ENCODE data around the gene IFNA8. TPM values are rescaled to one million over a fixed set of nuclear protein-coding genes. Genes with fewer than 3 reads are reported as not detected.

IFNA8 gene
- not detected in 2 replicates for polyA plus RNA-seq

DNA sequence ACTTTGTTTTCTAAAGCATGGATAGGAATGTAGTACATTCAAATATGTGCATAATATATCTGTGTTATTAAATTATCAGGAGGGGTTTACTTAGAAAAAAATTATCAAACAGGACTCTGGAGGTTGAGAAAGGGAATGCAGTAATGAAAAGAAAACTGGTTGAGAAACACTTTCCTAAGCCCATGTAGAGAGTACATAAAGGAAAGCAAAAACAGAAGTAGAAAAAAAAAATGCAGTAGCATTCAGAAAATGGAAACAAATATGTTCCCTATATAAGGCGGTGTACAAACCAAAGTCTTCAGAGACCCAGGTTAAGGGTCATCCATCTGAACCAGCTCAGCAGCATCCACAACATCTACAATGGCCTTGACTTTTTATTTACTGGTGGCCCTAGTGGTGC, at the start of gene IFNA8:
IFNA8 (plus strand) TSS at position 301 of the 400 bp plus-strand sequence; CDS start at position 361, 60 bp downstream.

DNA sequence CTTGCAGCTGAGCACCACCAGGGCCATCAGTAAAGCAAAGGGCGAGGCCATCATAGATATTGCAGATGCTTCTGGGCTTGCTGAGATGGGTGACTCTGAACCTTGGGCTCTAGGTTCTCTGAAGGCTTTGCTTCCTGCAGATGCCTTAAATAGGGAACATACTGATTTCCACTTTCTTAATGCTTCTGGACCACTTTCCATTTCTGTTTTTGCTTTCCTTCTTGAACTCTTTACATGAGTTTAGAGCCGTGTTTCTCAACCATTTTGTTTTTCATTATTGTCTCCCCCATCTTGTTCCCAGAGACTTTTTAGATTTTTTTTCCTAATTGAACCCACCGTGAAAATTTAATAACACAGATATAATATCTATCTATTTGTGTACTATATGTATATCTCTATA, 41.0 kb upstream of the IFNA8 start, which contains the start of gene IFNA13:
IFNA13 (minus strand) TSS at position 101 of the 400 bp plus-strand sequence; CDS start at position 54, 47 bp downstream.

DNA sequence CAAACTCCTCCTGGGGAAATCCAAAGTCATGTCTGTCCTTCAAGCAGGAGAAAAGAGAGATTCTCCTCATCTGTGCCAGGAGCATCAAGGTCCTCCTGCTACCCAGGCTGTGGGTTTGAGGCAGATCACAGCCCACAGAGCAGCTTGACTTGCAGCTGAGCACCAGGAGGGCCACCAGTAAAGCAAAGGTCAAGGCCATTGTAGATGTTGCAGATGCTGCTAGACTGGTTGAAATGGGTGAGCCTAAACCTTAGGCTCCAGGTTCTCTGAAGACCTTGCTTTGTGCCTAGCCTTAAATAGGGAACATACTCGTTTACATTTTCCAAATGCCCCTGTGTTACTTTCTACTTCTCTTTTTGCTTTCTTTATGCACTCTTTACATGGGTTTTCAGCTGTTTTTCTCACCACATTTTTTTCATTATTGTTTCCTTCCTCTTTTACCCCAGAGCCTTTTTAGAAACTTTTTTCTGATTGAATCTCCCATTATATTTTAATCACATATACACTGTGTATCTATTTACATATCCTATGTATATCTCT, 23.7 kb upstream of the IFNA8 start, which contains the start of gene IFNA2:
IFNA2 (minus strand) TSS at position 268 of the 540 bp plus-strand sequence; CDS start at position 199, 69 bp downstream.

DNA sequence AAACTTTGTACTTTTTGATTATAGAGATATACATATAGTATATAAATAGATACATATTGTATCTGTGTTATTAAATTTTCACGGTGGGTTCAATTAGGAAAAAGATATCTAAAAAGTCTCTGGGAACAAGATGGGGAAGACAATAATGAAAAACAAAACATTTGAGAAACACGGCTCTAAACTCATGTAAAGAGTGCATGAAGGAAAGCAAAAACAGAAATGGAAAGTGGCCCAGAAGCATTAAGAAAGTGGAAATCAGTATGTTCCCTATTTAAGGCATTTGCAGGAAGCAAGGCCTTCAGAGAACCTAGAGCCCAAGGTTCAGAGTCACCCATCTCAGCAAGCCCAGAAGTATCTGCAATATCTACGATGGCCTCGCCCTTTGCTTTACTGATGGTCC, 31.2 kb downstream of the IFNA8 start, which contains the start of gene IFNA1:
IFNA1 (plus strand) TSS at position 301 of the 400 bp plus-strand sequence; CDS start at position 370, 69 bp downstream.

Other genes with a start within 250 kb of the IFNA8 start
- not detected in 2 replicates for gene IFNA21, start 242.5 kb upstream of the IFNA8 start, polyA plus RNA-seq
- not detected in 2 replicates for gene IFNA4, start 221.5 kb upstream of the IFNA8 start, polyA plus RNA-seq
- not detected in 2 replicates for gene IFNA7, start 206.9 kb upstream of the IFNA8 start, polyA plus RNA-seq
- not detected in 2 replicates for gene IFNA10, start 202.0 kb upstream of the IFNA8 start, polyA plus RNA-seq
- gene IFNA16, start 191.8 kb upstream of the IFNA8 start, polyA plus RNA-seq = not detected in 2 replicates
- gene IFNA17, start 180.9 kb upstream of the IFNA8 start, polyA plus RNA-seq = not detected in 2 replicates
- not detected in 2 replicates for gene IFNA14, start 169.1 kb upstream of the IFNA8 start, polyA plus RNA-seq
- not detected in 2 replicates for gene IFNA5, start 103.8 kb upstream of the IFNA8 start, polyA plus RNA-seq
- gene KLHL9, start 73.7 kb upstream of the IFNA8 start, polyA plus RNA-seq = 14.5 and 18.2 TPM in 2 replicates
- gene IFNA6, start 58.2 kb upstream of the IFNA8 start, polyA plus RNA-seq = not detected in 2 replicates
- gene IFNA13, start 41.1 kb upstream of the IFNA8 start, polyA plus RNA-seq = not detected in 2 replicates
- gene IFNA2, start 23.7 kb upstream of the IFNA8 start, polyA plus RNA-seq = 0.22 TPM in 1 of 2 replicates, not detected in the other
- gene IFNA1, start 31.3 kb downstream of the IFNA8 start, polyA plus RNA-seq = not detected in 2 replicates
- gene IFNE, start 73.2 kb downstream of the IFNA8 start, polyA plus RNA-seq = not detected in 2 replicates

All from Purkinje cell (primary cell).